ENCODE data around the gene C16orf95. TPM values are rescaled to one million over a fixed set of nuclear protein-coding genes. Genes with fewer than 3 reads are reported as not detected.

Gene C16orf95
- polyA plus RNA-seq, 1 donor from 2014 or later: 5.9 TPM

DNA sequence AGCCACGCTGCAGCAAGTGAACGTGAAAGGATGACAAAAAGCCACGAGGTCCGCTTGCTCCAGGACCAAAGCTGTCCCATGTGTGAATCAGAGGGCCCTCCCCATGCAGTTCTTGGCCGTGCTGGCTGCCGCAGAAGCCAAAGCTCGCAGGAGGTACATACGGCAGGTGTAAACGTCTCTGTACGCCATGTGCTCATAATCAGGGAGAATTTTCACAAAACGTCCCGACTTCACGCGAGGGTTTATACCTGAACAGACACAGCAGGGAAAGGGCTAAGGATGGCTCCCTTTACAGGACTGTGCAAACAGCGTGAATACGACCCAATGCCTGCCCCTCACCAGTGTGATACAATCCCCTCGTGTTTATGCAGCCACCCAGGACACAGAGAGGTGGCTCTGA lies 41.1 kb upstream of the C16orf95 start:
- H3F3A ChIP-seq (ENCODE audit: insufficient read depth, low read length, poor library complexity, severe bottlenecking): no peaks in the 10 kb centered on the region
- peaks cover 10% of the 10 kb centered on the region for H3K36me3 ChIP-seq (ENCODE audit: insufficient read depth, low read length)
- no peaks in the 10 kb centered on the region for H3K27me3 ChIP-seq (ENCODE audit: insufficient read depth, low read depth, low read length)
- H3K27ac ChIP-seq (ENCODE audit: low read length): no peak overlapping the region
- H3K4me2 ChIP-seq (ENCODE audit: low read length): no peak overlapping the region
- no peaks in the 10 kb centered on the region for H3K9me3 ChIP-seq (ENCODE audit: low read length)
- TF ChIP-seq, protein P1, sequence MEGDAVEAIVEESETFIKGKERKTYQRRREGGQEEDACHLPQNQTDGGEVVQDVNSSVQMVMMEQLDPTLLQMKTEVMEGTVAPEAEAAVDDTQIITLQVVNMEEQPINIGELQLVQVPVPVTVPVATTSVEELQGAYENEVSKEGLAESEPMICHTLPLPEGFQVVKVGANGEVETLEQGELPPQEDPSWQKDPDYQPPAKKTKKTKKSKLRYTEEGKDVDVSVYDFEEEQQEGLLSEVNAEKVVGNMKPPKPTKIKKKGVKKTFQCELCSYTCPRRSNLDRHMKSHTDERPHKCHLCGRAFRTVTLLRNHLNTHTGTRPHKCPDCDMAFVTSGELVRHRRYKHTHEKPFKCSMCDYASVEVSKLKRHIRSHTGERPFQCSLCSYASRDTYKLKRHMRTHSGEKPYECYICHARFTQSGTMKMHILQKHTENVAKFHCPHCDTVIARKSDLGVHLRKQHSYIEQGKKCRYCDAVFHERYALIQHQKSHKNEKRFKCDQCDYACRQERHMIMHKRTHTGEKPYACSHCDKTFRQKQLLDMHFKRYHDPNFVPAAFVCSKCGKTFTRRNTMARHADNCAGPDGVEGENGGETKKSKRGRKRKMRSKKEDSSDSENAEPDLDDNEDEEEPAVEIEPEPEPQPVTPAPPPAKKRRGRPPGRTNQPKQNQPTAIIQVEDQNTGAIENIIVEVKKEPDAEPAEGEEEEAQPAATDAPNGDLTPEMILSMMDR (IDR thresholded peaks at IDR 0.05; ENCODE audit: poor library complexity, severe bottlenecking): no peak
- TF ChIP-seq RAD21 (conservative IDR thresholded peaks at IDR 0.05): no peak
- TF ChIP-seq TAF1 (IDR thresholded peaks at IDR 0.05; ENCODE audit: low read depth): no peak
- TF ChIP-seq EP300 (conservative IDR thresholded peaks at IDR 0.05; ENCODE audit: poor library complexity, severe bottlenecking): no peak
- no peak for TF ChIP-seq POLR2AphosphoS5 (IDR thresholded peaks at IDR 0.05)
- no peak overlapping the region for H3K4me3 ChIP-seq (ENCODE audit: low read length)
- no peak overlapping the region for H3K9ac ChIP-seq (ENCODE audit: low read length)
- H4K20me1 ChIP-seq (ENCODE audit: insufficient read depth): no peaks in the 10 kb centered on the region
- no peak overlapping the region for H2AFZ ChIP-seq (ENCODE audit: low read depth, low read length)
- H3K9me2 ChIP-seq (ENCODE audit: insufficient read depth, low read length): no peaks in the 10 kb centered on the region
- no peaks in the 10 kb centered on the region for H3K79me2 ChIP-seq (replicated peaks; ENCODE audit: insufficient read depth, low read length)

DNA sequence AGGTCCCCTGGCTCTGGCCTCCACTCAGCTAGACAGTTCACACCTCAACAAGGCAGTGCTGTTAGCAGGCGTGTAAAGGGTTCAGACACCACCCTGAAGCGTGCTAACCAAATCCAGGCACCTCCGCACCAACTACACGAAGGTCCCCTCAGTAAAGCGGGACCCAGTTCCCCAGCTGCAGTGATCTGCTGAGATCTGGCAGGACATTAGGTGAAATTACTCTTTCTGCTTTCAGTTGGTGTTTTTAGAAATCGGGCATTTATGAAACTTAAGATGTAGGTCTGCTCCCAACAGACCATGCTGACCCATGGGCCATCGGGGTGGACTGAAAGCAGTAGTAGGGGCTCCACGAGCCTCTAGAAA lies 39.3 kb upstream of the C16orf95 start:
- Histone ChIP-seq H3K79me2 (replicated peaks; ENCODE audit: insufficient read depth, low read length) (no peaks in the 10 kb centered on the region), H3F3A (ENCODE audit: insufficient read depth, low read length, poor library complexity, severe bottlenecking) (no peaks in the 10 kb centered on the region), H3K9me3 (ENCODE audit: low read length) (no peaks in the 10 kb centered on the region), H3K9me2 (ENCODE audit: insufficient read depth, low read length) (no peaks in the 10 kb centered on the region), H4K20me1 (ENCODE audit: insufficient read depth) (no peaks in the 10 kb centered on the region), H3K27ac (ENCODE audit: low read length) (no peak overlapping the region), H3K27me3 (ENCODE audit: insufficient read depth, low read depth, low read length) (no peaks in the 10 kb centered on the region), H3K9ac (ENCODE audit: low read length) (no peak overlapping the region), H3K36me3 (ENCODE audit: insufficient read depth, low read length) (peaks cover 3% of the 10 kb centered on the region), H3K4me3 (ENCODE audit: low read length) (no peak overlapping the region), H3K4me2 (ENCODE audit: low read length) (no peak overlapping the region), H2AFZ (ENCODE audit: low read depth, low read length) (no peak overlapping the region)
- TF ChIP-seq REST (IDR thresholded peaks at IDR 0.05; ENCODE audit: borderline replicate concordance) (no peak), RAD21 (conservative IDR thresholded peaks at IDR 0.05) (no peak), MXI1 (conservative IDR thresholded peaks at IDR 0.05; ENCODE audit: poor library complexity, severe bottlenecking) (no peak), POLR2AphosphoS5 (IDR thresholded peaks at IDR 0.05) (no peak), TAF1 (IDR thresholded peaks at IDR 0.05; ENCODE audit: low read depth) (no peak), EZH2 (IDR thresholded peaks at IDR 0.05; ENCODE audit: borderline replicate concordance, insufficient read depth, low read length, poor library complexity, severe bottlenecking) (no peak), SMC3 (conservative IDR thresholded peaks at IDR 0.05; ENCODE audit: poor library complexity) (no peak), EP300 (conservative IDR thresholded peaks at IDR 0.05; ENCODE audit: poor library complexity, severe bottlenecking) (no peak)
- TF ChIP-seq, protein P1 (IDR thresholded peaks at IDR 0.05; ENCODE audit: poor library complexity, severe bottlenecking): no peak

Measured in neural cell (in vitro differentiated cells).